ENCODE measurements around the gene MBP. TPM values are rescaled to one million over a fixed set of nuclear protein-coding genes. Genes with fewer than 3 reads are reported as not detected.

Gene MBP
- total RNA-seq, 1 experiment from 2014 or later: 47.4 TPM

DNA sequence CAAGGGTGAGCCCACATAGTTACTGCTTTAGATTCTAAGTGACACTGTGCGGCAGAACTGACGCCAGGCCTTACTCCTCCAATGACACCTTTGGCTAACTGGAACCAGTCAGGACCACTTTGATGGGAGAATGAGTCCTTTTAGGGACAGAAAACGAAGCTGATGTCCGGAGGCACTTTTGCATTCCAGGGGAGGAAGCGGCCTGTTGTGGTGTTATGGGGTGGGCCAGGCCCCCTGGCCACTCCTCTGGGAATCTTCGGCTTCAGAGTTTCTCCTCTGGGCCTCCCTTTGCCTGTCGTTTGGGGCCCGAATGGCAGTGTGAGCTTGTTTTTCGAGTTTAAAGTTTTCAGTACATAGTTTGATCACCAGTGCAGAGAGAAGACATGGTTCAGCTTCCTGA lies 65.9 kb downstream of the MBP start:
- no peak for DNase-seq
- H3K4me3 ChIP-seq (ENCODE audit: low read length): no peak overlapping the region
- POLR2A ChIA-PET (ENCODE audit: unreplicated experiment): no interaction called here
- H3K9me2 ChIP-seq (replicated peaks; ENCODE audit: low read length): no peaks in the 10 kb centered on the region
- H3K27ac ChIP-seq (ENCODE audit: low read length): peak overlapping the region; percentile 99
- CTCF ChIA-PET: interaction anchor here (1.1 kb wide), 1 partner anchor 11 kb away, joined by 3 read pairs; no protein-coding TSS in a partner anchor
- no peak overlapping the region for H2AFZ ChIP-seq (ENCODE audit: low read length)
- peaks cover 11% of the 10 kb centered on the region for H3K9me3 ChIP-seq (ENCODE audit: low read length)
- peaks cover 90% of the 10 kb centered on the region for H3K4me1 ChIP-seq (ENCODE audit: insufficient read depth, low read length)
- no peaks in the 10 kb centered on the region for H3K27me3 ChIP-seq (ENCODE audit: low read length)
- intact Hi-C loops (cut with micrococcal nuclease): loop anchor here (1.0 to 5.0 kb wide), 2 partner anchors 35 to 146 kb away; no protein-coding TSS in a partner anchor
- H3F3A ChIP-seq (ENCODE audit: low read length, unreplicated experiment): peaks cover 10% of the 10 kb centered on the region
- H3K79me2 ChIP-seq (ENCODE audit: low read length): peaks cover 38% of the 10 kb centered on the region
- BruUV-seq (replicated peaks): no TSS peak
- H3K9ac ChIP-seq (ENCODE audit: low read length): peak overlapping the region; percentile 92
- ATAC-seq: no peak
- H3K36me3 ChIP-seq (ENCODE audit: low read depth, low read length): peaks cover 36% of the 10 kb centered on the region
- TF ChIP-seq EZH2 (IDR thresholded peaks at IDR 0.05; ENCODE audit: low read length, unreplicated experiment) (no peak), EZH2phosphoT487 (IDR thresholded peaks at IDR 0.05; ENCODE audit: borderline replicate concordance, low read length) (no peak)
- TF ChIP-seq, protein P1, sequence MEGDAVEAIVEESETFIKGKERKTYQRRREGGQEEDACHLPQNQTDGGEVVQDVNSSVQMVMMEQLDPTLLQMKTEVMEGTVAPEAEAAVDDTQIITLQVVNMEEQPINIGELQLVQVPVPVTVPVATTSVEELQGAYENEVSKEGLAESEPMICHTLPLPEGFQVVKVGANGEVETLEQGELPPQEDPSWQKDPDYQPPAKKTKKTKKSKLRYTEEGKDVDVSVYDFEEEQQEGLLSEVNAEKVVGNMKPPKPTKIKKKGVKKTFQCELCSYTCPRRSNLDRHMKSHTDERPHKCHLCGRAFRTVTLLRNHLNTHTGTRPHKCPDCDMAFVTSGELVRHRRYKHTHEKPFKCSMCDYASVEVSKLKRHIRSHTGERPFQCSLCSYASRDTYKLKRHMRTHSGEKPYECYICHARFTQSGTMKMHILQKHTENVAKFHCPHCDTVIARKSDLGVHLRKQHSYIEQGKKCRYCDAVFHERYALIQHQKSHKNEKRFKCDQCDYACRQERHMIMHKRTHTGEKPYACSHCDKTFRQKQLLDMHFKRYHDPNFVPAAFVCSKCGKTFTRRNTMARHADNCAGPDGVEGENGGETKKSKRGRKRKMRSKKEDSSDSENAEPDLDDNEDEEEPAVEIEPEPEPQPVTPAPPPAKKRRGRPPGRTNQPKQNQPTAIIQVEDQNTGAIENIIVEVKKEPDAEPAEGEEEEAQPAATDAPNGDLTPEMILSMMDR (conservative IDR thresholded peaks at IDR 0.05; ENCODE audit: low read depth, low read length): no peak
- H3K4me2 ChIP-seq (ENCODE audit: low read length): peak overlapping the region; percentile 61
- H4K20me1 ChIP-seq (ENCODE audit: low read length): no peaks in the 10 kb centered on the region

DNA sequence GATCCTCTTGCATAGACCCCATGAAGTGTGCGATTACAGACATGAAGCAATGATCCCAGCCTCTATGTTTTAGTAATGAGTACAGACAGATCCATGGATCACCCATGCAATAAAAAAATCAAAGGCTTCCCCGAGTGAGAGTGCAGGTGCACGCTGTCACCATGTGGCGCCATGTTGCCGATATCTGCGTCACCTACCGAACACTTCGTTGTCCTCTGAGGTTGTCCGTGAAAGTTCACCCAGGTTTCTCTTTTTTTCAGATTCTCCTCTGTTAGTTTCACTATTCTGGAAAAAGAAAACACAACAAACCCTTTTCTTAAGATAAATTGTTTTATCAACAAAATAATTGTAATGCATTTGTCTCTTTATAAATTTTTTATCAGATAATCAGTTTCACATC lies 66.5 kb downstream of the MBP start:
- H3K9ac ChIP-seq (ENCODE audit: low read length): peak overlapping the region; percentile 92
- H2AFZ ChIP-seq (ENCODE audit: low read length): no peak overlapping the region
- H3K4me3 ChIP-seq (ENCODE audit: low read length): no peak overlapping the region
- peak overlapping the region; percentile 18 for H3K4me2 ChIP-seq (ENCODE audit: low read length)
- peak overlapping the region; percentile 99 for H3K27ac ChIP-seq (ENCODE audit: low read length)
- no peaks in the 10 kb centered on the region for H3K27me3 ChIP-seq (ENCODE audit: low read length)
- no peak for TF ChIP-seq EZH2 (IDR thresholded peaks at IDR 0.05; ENCODE audit: low read length, unreplicated experiment)
- no peaks in the 10 kb centered on the region for H4K20me1 ChIP-seq (ENCODE audit: low read length)
- intact Hi-C loops (cut with micrococcal nuclease): loop anchor here (5.0 kb wide), 1 partner anchor 146 kb away; no protein-coding TSS in a partner anchor
- ChIA-PET CTCF (interaction anchor here (1.3 kb wide), 1 partner anchor 11 kb away, joined by 3 read pairs; no protein-coding TSS in a partner anchor), POLR2A (ENCODE audit: unreplicated experiment) (no interaction called here)
- H3K36me3 ChIP-seq (ENCODE audit: low read depth, low read length): peaks cover 40% of the 10 kb centered on the region
- ATAC-seq (no peak), DNase-seq (no peak)
- H3K79me2 ChIP-seq (ENCODE audit: low read length): peaks cover 35% of the 10 kb centered on the region
- no TSS peak for BruUV-seq (replicated peaks)
- peaks cover 10% of the 10 kb centered on the region for H3F3A ChIP-seq (ENCODE audit: low read length, unreplicated experiment)
- peaks cover 11% of the 10 kb centered on the region for H3K9me3 ChIP-seq (ENCODE audit: low read length)
- H3K4me1 ChIP-seq (ENCODE audit: insufficient read depth, low read length): peaks cover 84% of the 10 kb centered on the region
- no peaks in the 10 kb centered on the region for H3K9me2 ChIP-seq (replicated peaks; ENCODE audit: low read length)

DNA sequence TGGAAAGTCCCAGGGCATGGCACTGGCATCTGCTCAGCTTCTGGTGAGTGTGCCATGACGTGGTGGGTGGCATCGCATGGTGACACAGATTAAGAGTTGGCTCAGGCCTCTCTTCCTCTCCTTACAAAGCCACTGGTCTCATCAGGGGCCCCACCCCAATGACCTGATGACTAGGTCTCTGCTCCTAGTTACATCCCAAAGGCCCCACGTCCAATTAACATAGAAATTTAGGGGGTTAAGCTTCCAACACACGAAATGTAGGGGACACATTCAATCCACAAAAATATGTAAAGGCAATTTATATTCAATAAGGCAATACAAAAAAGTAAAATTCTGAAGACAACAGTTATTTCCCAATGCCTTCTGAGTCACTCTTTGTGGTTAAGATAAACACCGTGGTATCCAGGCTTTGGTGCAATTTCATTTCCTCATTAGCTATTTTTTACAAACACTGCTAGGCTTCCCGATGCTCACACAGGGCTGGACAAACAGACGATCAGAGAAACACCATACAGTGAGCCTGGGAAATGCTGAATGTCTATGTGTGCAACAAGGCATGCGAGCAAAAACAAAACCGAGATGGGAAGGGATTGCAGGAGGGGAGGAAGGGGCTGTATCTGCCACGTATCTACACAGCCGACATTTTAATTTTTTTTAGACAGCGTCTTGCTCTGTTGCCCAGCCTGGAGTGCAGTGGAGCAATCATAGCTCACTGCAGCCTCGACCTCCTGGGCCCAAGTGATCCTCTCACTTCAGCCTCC lies 67.2 kb downstream of the MBP start:
- intact Hi-C loops (cut with micrococcal nuclease): loop anchor here (5.0 kb wide), 1 partner anchor 147 kb away; no protein-coding TSS in a partner anchor
- H3K27ac ChIP-seq (ENCODE audit: low read length): peak overlapping the region; percentile 99
- H3K9ac ChIP-seq (ENCODE audit: low read length): peak overlapping the region; percentile 92
- peaks cover 10% of the 10 kb centered on the region for H3F3A ChIP-seq (ENCODE audit: low read length, unreplicated experiment)
- no peaks in the 10 kb centered on the region for H3K9me2 ChIP-seq (replicated peaks; ENCODE audit: low read length)
- no peak overlapping the region for H3K4me3 ChIP-seq (ENCODE audit: low read length)
- peaks cover 77% of the 10 kb centered on the region for H3K4me1 ChIP-seq (ENCODE audit: insufficient read depth, low read length)
- peak overlapping the region; percentile 18 for H3K4me2 ChIP-seq (ENCODE audit: low read length)
- POLR2A ChIA-PET (ENCODE audit: unreplicated experiment): interaction anchor here (0.5 kb wide), 1 partner anchor 62 kb away, joined by 3 read pairs; no protein-coding TSS in a partner anchor
- no TSS peak for BruUV-seq (replicated peaks)
- DNase-seq: peak; percentile 87
- peak; percentile 48 for ATAC-seq
- peaks cover 28% of the 10 kb centered on the region for H3K79me2 ChIP-seq (ENCODE audit: low read length)
- peaks cover 11% of the 10 kb centered on the region for H3K9me3 ChIP-seq (ENCODE audit: low read length)
- peaks cover 36% of the 10 kb centered on the region for H3K36me3 ChIP-seq (ENCODE audit: low read depth, low read length)
- H2AFZ ChIP-seq (ENCODE audit: low read length): no peak overlapping the region
- CTCF ChIA-PET: interaction anchor here (0.7 to 1.3 kb wide), 2 partner anchors 10 to 37 kb away, joined by 3 read pairs; no protein-coding TSS in a partner anchor
- no peaks in the 10 kb centered on the region for H3K27me3 ChIP-seq (ENCODE audit: low read length)
- no peaks in the 10 kb centered on the region for H4K20me1 ChIP-seq (ENCODE audit: low read length)
- TF ChIP-seq, protein P1 (conservative IDR thresholded peaks at IDR 0.05; ENCODE audit: low read depth, low read length): no peak
- TF ChIP-seq EZH2 (IDR thresholded peaks at IDR 0.05; ENCODE audit: low read length, unreplicated experiment) (no peak), EZH2phosphoT487 (IDR thresholded peaks at IDR 0.05; ENCODE audit: borderline replicate concordance, low read length) (no peak)

Measured in PC-3 (cell line).